ENCODE data around the gene IFIT5.

The IFIT5 gene

DNA sequence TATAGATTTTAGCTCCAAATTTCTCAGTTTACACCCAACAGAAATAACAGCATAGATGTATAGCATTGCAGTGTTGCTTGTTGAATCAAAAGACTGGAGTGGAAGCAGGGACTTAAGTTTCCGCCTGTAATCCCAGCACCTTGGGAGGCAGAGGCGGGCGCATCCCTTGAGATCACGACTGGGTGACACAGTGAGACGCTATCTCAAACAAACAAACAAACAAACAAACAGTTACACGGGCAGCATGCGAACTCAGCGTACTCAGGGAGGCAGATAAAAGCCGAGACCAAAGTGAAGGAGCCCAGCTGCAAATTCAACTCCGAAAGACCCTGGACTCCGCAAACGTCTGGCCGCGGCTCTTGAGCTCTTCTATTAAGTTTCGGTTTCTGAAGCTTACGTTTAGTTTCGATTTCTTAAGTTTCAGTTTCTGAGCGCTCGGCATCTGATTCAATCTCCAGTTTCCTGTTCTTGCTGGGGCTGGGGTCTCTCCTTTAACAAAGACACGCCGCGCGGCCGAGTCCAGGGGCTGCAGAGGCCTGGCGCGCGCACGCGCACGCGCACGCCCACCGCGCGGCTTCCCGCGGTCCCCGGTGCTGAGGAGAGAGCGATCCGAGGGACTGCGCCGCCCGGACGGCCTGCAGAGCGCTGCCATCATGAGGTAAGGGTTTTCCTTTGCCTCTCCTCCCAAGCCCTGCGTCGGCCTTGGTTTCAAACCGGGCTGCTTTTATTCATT, at the start of gene IFIT5:
Gene IFIT5, plus strand, starts transcription at position 423 of the 733 bp plus-strand sequence. Its CDS starts 231 bp downstream, at position 654.
- in situ Hi-C loops (cut with HindIII; ENCODE audit: low sequenced_read_pairs) = no loop called here
- H3K4me3 ChIP-seq (ENCODE audit: low read depth, low read length) = peak within 1 kb of the TSS; percentile 71
- TF ChIP-seq, protein P1, sequence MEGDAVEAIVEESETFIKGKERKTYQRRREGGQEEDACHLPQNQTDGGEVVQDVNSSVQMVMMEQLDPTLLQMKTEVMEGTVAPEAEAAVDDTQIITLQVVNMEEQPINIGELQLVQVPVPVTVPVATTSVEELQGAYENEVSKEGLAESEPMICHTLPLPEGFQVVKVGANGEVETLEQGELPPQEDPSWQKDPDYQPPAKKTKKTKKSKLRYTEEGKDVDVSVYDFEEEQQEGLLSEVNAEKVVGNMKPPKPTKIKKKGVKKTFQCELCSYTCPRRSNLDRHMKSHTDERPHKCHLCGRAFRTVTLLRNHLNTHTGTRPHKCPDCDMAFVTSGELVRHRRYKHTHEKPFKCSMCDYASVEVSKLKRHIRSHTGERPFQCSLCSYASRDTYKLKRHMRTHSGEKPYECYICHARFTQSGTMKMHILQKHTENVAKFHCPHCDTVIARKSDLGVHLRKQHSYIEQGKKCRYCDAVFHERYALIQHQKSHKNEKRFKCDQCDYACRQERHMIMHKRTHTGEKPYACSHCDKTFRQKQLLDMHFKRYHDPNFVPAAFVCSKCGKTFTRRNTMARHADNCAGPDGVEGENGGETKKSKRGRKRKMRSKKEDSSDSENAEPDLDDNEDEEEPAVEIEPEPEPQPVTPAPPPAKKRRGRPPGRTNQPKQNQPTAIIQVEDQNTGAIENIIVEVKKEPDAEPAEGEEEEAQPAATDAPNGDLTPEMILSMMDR (IDR thresholded peaks at IDR 0.05; ENCODE audit: low read depth, low read length) = no peak
- DNase-seq (ENCODE audit: low read depth, low spot score) = peak; percentile 80

- TF ChIP-seq, protein P1 (IDR thresholded peaks at IDR 0.05; ENCODE audit: low read depth, low read length) = no peak
- peak; percentile 8 for DNase-seq (ENCODE audit: low read depth, low spot score)
- H3K4me3 ChIP-seq (ENCODE audit: low read depth, low read length) = no peak overlapping the region
- in situ Hi-C loops (cut with HindIII; ENCODE audit: low sequenced_read_pairs) = no loop called here
These were observed 46.8 kb upstream of the IFIT5 start for GRCh38 chr10:89367529-89367928.

- in situ Hi-C loops (cut with HindIII; ENCODE audit: low sequenced_read_pairs) = no loop called here
- TF ChIP-seq, protein P1 (IDR thresholded peaks at IDR 0.05; ENCODE audit: low read depth, low read length) = no peak
- H3K4me3 ChIP-seq (ENCODE audit: low read depth, low read length) = no peak overlapping the region
- no peak for DNase-seq (ENCODE audit: low read depth, low spot score)
These were observed 46.2 kb upstream of the IFIT5 start for GRCh38 chr10:89368129-89368528.

DNA sequence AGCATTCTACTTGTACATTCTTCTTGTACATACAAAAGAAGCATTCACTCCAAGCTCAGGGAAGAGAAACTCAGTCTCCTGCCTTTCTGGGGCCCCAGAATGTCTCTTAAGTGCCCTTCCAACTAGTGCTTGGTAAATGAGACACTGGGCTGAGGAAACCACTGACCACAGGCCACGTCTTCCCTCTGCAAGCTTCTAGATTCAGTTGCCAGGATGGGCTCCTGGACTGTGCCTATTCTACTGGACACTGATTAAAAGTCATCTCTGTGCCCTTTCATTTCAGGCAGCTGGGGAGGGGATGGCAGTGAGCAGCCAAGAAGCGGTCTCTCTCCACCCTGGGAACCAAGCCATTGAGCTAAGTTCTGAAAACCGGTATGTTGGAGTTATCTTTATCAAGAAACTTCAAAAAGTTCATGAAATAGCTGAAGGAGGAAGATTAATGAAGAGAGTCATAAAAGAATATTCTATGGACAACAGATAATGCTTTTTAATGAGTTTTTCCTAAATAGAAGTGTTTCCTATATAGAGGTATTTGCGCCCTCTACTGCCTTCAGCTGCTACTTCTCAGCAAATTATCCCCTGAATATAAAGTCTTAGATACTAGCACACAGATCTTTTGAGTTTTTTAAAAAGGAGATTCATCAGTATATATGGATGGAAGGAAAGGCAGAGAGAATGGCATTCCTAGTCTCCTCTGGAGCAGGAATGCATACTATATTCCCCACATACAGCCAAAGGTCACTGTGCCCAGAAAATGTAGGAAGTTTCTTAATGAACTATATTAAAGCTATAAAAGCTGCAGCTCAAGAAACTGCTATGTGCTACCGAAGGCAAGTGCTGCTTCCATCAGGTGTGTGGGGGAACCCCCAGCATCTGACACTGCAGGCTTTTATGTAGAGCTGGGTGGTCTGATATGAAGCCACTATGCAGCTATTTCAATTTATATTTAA, 44.9 kb upstream of the IFIT5 start:
- H3K4me3 ChIP-seq (ENCODE audit: low read depth, low read length) = no peak overlapping the region
- TF ChIP-seq, protein P1 (IDR thresholded peaks at IDR 0.05; ENCODE audit: low read depth, low read length) = peak; percentile 63
- DNase-seq (ENCODE audit: low read depth, low spot score) = peak; percentile 68
- in situ Hi-C loops (cut with HindIII; ENCODE audit: low sequenced_read_pairs) = no loop called here

DNA sequence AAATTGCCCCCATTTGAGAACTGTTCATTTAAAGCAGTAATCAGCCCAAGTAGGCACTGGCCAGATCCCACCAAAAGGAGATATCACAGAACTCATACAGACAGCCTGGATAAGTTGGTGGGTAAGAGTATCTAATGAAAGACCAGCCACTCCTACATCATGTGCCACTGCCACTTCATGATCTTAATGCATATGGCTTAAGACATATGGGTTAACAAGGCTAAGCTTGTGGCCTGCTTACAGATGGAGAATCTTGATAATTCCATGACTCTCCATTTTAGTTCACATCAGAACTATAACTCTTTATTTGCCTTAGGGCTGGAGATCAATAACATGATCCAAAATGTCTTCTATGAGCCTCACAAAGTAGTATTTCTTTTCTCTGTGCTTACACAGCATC, 43.3 kb upstream of the IFIT5 start:
- in situ Hi-C loops (cut with HindIII; ENCODE audit: low sequenced_read_pairs) = no loop called here
- DNase-seq (ENCODE audit: low read depth, low spot score) = no peak
- TF ChIP-seq, protein P1 (IDR thresholded peaks at IDR 0.05; ENCODE audit: low read depth, low read length) = no peak
- H3K4me3 ChIP-seq (ENCODE audit: low read depth, low read length) = no peak overlapping the region

GRCh38 chr10:89371987-89372386, 42.4 kb upstream of the IFIT5 start:
- no peak for DNase-seq (ENCODE audit: low read depth, low spot score)
- TF ChIP-seq, protein P1 (IDR thresholded peaks at IDR 0.05; ENCODE audit: low read depth, low read length) = no peak
- in situ Hi-C loops (cut with HindIII; ENCODE audit: low sequenced_read_pairs) = no loop called here
- H3K4me3 ChIP-seq (ENCODE audit: low read depth, low read length) = no peak overlapping the region

Measured in astrocyte of the spinal cord (primary cell).